GM21360 (cell line): ENCODE measurements around the gene RECK.
"Not testable (repeated sequence)": the region's sequence is repeated elsewhere in the genome, so short reads cannot be mapped to it uniquely, and the experiment has no call there.

Experiments
- ATAC-seq: cut with Tn5 transposase; IDR thresholded peaks from one replicate; pipeline ENCODE4 v1.9.1; 2021; ENCODE audit warnings: mild to moderate bottlenecking, moderate library complexity; ENCODE audit not compliant: unreplicated experiment

RECK gene

DNA sequence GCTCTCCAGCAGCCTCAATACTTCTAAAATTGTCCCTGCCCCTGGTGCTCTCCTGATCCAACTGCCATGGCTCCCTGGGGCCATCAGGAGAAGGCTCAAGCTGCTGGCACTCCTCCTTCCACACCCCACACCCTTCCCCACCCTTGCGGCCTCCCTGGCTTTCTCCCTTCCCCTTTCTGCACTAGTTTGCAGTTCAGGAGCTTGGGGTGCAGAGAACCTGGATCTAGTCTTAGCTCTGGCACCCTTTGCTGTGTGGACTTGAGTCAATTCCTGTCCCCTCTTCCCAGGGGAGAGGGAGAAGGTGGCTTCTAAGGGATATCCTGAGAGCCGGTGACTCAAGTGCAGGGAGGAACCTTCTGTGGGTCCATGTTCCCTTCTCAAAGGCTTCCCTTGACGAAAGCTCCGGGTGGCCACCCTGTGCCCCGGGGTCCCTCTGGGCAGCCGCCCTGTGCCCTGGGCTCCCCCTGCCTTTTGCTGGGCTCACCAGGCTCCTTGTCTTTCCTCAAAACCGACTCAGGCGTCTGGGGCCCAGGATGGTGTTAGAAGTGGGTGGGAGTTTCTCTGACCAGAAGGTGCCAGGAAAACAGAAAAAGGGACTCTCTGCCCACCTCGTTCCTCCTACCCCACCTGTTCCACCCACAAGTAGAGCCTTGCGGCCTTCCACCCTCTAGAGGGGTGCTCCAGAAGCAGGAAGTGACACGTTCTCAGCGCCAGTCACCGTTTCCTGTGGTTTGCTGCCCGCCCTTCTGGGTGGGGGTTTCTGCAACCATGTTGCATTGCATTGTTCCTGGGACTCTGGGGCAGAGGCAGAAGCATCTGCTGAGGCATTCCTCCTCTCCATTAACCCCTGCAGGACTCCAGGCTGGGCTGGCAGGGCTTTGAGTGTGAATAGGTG lies 114.8 kb downstream of the RECK start:
- peak; percentile 75 for ATAC-seq

DNA sequence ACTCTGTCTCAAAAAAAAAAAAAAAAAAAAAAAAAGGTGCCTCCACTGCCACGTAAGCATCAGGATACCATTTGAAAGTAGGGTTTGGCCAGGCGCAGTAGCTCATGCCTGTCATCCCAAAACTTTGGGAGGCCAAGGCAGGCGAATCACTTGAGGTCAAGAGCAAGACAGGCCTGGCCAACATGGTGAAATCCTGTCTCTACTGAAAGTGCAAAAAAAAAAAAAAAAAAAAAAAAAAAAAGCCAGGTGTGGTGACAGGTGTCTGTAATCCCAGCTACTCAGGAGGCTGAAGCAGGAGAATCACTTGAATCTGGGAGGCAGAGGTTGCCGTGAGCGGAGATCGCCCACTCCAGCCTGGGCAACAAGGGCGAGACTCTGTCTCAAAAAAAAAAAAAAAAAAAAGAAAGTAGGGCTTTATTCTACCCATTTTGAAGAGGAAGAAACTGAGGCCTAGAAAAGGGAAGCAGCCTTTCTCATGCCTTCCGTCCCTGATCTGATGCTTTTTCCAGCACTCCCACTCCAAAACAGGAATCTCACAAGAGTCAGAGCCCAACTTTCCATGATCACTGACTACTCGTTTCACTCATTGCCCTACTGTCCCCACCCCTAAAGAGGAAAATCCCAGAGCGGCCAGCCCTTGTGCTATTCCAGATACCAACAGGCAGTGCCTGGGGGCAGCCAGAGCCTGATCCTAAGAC lies 116.2 kb downstream of the RECK start:
- ATAC-seq, result no peak

- no peak for ATAC-seq
These were observed 117.0 kb downstream of the RECK start for GRCh38 chr9:36153746-36154145.

DNA sequence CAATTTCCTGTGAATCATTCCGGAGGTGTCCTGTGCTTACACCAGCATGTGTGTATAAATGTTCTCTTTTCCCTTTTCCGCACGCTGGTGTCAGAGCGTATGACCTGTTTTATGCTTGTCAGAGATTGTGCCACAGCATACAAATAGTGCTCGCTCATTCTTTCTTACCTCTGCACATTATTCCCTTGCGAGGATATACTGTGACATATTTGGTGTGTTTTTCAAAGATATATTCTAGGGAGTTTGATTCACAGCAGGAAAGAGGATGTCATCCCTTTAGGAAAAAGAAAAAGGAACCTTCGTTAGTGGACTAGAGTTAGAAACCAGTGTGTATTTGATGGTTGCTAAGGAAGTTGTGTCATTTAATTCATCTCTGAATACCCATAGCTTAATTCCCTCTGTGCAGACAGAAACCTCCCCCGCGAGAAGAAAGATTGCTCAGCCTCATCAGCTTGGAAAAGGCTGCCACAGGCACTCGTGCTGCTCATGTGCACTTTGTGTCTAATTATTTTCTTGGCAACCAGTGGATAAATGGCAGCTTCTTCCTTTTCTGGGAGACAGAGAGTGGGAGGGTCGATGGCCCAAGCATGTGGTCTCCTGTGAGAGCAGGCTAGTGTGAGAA lies 117.7 kb downstream of the RECK start:
- ATAC-seq, result no peak

DNA sequence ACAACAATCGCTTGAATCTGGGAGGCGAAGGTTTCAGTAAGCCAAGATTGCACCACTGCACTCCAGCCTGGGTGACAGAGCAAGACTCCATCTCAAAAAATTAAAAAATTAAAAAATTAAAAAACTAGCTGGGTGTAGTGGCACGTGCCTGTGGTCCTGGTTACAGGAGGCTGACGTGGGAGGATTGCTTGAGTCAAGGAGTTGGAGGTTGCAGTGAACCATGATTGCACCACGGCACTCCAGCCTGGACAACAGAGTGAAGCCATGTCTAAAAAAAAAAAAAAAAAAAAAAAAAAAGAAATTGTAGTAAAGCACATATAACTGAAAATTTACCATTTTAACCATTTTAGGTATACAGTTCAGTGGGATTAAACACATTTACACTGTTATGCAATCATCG lies 119.4 kb downstream of the RECK start:
- no peak for ATAC-seq

- no peak for ATAC-seq
These were observed 121.4 kb downstream of the RECK start for GRCh38 chr9:36158122-36158521.

GRCh38 chr9:36158917-36159316 lies 122.2 kb downstream of the RECK start:
- ATAC-seq, result no peak

- ATAC-seq, result not testable (repeated sequence)
These were observed 122.8 kb downstream of the RECK start for GRCh38 chr9:36159509-36159908.

DNA sequence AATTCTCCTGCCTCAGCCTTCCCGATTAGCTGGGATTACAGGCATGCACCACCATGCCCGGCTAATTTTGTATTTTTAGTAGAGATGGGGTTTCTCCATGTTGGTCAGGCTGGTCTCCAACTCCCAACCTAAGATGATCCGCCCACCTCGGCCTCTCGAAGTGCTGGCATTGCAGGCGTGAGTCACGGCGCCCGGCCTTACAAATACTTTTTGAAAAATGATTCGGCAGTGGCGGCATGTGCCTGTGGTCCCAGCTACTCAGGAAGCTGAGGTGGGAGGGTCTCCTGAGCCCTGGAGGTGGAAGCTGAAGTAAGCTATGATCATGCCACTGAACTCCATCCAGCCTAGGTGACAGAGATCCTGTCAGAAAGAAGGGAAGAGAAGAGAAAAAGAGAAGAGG lies 123.4 kb downstream of the RECK start:
- not testable (repeated sequence) for ATAC-seq

DNA sequence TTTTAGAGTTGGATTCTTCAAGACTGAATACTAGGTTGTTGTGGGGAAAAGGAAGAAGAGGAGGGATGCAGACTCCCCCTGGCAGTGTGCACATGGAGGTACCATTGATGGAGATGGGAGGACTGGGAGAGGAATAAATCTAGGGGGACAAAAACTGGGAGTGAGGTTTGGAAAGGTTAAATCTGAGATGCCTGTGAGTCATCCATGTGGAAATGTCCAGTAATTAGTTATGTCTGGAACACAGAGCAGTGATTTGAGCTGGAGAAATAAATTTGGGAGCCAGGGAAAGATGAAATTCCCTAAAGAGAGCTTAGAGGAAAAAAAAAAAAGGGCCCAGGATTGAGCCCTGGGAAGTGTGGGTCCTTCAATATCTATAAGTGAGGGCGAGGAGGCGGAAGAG lies 124.5 kb downstream of the RECK start:
- ATAC-seq, result no peak

DNA sequence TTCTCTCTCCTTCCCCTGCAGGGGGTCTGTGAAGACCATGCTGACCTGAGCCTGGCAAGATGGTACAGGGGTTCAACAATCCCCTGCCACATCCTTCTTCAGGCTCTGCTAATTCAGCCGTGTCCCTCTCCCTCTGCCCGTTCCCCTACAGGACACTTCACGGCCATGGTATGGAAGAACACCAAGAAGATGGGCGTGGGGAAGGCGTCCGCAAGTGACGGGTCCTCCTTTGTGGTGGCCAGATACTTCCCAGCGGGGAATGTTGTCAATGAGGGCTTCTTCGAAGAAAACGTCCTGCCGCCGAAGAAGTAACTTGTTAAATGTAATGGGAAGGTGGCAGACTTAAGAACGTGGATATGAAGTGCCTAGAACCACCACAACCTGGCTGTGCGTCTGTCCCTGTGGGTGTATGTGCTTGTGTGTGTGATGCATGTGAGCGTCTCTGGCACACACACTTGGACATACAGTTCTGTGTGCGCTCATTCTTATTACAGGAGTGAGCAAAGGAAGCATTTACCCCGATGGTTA lies 125.6 kb downstream of the RECK start:
- ATAC-seq, result no peak

DNA sequence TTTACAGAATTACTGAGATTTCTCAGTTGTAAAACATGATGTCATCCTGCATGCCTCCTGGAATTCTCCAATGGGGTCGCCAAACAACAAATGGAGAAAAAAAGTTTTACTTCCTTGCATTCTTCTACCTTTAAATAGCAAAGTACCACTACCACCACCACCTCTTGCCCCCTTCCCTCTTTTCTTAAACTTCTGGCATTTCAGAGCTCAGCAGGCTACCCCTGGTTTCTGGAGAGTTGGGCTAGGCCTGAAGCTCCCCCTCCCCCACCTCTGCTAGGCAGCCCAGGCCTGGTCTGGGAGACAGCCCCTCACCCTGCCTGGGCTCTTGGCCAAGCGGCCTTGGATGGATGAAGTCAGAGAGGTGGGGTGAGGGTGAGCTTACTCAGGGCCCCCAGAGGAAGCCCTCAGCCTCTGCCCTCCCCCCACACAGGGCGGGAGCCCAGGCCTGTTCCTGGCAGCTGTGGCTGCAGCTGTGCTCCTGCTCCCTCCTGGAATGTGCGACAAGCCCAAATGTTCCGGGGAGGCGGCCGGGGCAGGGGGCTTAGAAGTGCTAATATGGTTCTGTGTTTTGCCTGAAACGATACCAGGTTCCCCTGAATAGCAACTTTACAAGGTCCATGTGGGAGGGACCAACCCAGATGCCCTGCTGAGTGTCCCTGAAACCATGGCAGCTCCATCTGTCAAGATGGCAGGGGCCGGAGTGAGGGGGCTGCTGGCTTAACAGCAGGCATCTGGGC lies 126.5 kb downstream of the RECK start:
- ATAC-seq, result no peak

DNA sequence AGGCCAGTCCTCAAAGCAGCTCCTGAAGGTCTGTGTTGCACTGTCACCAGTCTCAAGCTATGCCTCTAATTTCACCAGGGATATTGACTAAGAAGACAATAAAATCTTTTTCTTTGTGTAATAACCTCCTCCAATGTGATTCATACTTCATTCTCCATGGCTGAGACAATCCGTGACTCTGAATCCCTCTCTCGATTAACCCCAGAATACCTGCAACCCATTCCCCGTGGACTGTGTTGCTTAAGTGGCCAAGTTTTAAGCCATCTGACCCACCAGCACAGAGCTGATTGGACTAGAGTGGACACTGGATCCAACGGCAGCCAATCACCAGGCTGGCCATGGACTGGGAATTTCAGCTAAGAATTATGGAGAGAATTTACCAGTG lies 127.1 kb downstream of the RECK start:
- no peak for ATAC-seq

- no peak for ATAC-seq
These were observed 127.7 kb downstream of the RECK start for GRCh38 chr9:36164372-36164771.

- no peak for ATAC-seq
These were observed 128.3 kb downstream of the RECK start for GRCh38 chr9:36164989-36165388.

- ATAC-seq, result no peak
These were observed 129.1 kb downstream of the RECK start for GRCh38 chr9:36165826-36166167.

DNA sequence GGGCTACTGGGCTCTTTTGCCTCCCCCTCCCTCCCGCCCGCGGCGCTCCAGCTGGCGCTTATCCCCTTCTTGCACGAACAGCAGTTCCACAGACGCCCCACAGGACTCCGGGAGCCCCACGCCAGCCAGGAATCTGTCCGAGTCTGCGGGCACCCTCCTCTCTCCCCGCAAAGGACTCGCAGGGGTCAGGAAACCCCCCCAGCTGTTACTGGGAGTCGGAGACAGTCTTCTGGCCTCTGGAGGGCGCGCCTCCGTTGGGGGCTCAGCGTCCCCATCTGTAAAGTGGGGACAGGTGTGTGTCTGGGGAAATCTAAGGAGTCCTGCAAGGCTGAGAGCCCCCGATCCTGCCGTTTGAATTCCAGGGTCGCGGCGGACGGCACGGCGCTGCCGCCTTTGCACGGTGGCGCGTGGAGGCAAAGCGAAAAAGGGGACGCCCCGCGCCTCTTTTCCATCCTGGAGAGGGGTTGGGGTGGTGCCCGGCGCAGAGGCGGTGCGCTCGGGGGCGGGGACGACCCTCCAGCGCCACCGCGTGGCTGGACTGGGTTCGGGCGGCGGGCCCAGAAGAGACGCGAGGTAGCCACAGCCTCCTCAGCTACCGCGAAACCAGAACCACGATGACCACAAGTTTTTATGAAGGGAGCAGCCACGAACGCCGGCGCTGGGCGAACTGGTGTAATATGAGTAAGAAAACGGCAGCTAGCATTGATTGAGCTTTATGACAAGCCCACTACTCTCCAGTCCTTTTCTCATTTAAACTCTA lies 129.6 kb downstream of the RECK start:
- peak; percentile 90 for ATAC-seq

DNA sequence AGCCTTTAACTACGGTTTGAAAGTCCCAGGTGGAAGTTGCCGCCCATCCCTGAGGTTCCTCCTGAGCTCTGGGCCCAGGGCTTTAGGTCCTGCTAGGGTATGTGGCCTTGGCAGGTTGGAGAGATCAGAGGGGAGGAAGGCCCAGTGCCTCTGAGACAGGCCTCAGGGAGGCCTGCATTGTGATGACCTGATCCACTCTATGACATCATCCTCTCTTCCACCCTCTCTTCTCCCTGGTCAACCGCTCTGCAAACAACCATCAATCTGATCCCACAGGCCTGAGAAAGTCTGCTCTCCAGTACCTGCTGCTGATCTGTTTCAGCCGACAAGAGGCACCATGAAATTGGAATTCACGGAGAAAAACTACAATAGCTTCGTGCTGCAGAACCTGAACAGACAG lies 132.5 kb downstream of the RECK start, which contains the start of gene CCIN:
Gene CCIN, plus strand, starts transcription at position 223 of the 400 bp plus-strand sequence. Its CDS starts 115 bp downstream, at position 338.
- no peak for ATAC-seq

DNA sequence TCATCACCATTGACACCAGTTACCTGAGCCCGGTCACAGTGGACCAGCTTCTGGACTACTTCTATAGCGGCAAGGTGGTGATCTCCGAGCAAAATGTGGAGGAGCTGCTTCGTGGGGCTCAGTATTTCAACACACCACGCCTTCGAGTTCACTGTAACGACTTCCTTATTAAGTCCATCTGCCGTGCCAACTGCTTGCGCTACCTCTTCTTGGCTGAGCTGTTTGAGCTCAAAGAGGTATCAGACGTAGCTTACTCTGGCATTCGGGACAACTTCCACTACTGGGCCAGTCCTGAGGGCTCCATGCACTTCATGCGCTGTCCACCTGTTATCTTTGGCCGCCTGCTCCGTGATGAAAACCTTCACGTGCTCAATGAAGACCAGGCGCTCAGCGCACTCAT lies 133.0 kb downstream of the RECK start:
- no peak for ATAC-seq

DNA sequence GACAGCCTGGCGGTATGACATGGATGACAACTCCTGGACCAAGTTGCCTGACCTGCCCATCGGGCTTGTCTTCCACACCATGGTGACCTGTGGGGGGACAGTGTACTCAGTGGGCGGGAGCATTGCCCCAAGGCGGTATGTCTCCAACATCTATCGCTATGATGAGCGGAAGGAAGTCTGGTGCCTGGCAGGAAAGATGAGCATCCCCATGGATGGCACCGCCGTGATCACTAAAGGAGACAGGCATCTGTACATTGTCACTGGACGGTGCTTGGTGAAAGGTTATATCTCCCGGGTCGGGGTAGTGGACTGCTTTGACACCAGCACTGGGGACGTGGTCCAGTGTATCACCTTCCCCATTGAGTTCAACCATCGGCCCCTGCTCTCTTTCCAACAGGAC lies 133.8 kb downstream of the RECK start:
- ATAC-seq, result no peak
